Body of pancreas (tissue), 4 donors: Measurements from ENCODE around the gene COL24A1. TPM values are rescaled to one million over a fixed set of nuclear protein-coding genes. Genes with fewer than 3 reads are reported as not detected.
"Not testable (repeated sequence)": the region's sequence is repeated elsewhere in the genome, so short reads cannot be mapped to it uniquely, and the experiment has no call there.

Experiments used
- ATAC-seq: fragments of 150-250 bp; one replicate; pipeline ENCODE4 v1.9.1; 2016
- DNase-seq, 4 donors: peaks; one replicate each; pipeline ENCODE4 v3.0.0-alpha.2; 2019
- H3K27ac ChIP-seq, 4 donors: fragments of 200-600 bp; sonication (generic); 1 replicate in 3 of 4; 2 replicates in 1 of 4; pipeline versions ENCODE4 v1.5.1 to v1.6.1; 2016 to 2019; ENCODE audit warnings: mild to moderate bottlenecking in 1 of 4, mixed read lengths in 1 of 4, moderate library complexity in 1 of 4
- H3K27me3 ChIP-seq, 2 donors: fragments of 200-600 bp; sonication (generic); one replicate each; pipeline ENCODE4 v1.6.0; 2016; ENCODE audit warnings: mild to moderate bottlenecking in 1 of 2
- H3K36me3 ChIP-seq, 2 donors: fragments of 200-600 bp; sonication (generic); replicated peaks in 1 of 2; 2 replicates each; pipeline ENCODE4 v1.5.1; 2016; ENCODE audit warnings: low read depth in 2 of 2; ENCODE audit not compliant: insufficient read depth in 1 of 2
- H3K4me1 ChIP-seq: fragments of 200-600 bp; sonication (generic); one replicate; pipeline ENCODE4 v1.6.0; 2016
- H3K4me3 ChIP-seq, 2 donors: fragments of 200-600 bp; sonication (generic); 1 replicate in 1 of 2; 2 replicates in 1 of 2; pipeline ENCODE4 v1.5.1; 2016 to 2019
- H3K9me3 ChIP-seq, 3 donors: fragments of 200-600 bp; sonication (generic); 1 replicate in 2 of 3; 2 replicates in 1 of 3; pipeline ENCODE4 v1.5.1; 2016
- CTCF ChIP-seq, 7 experiments: fragments of 450-650 bp in 4 of 7; fragments of 200-600 bp in 3 of 7; sonication (generic) in 3 of 7; IDR thresholded peaks; one replicate each; pipeline ENCODE4 v1.5.1; 2016 to 2019; ENCODE audit warnings: antibody characterized with exemption in 7 of 7
- POLR2A ChIP-seq, 3 donors: fragments of 450-650 bp; IDR thresholded peaks; one replicate each; pipeline ENCODE4 v1.6.1; 2016; ENCODE audit warnings: antibody characterized with exemption in 3 of 3, mild to moderate bottlenecking in 2 of 3
- WGBS, 2 donors: methylation state at CpG; one replicate each; pipeline ENCODE4 v1.1.5; 2017; 5-methylcytosine and 5-hydroxymethylcytosine counted together
- intact Hi-C: fragments of 100-400 bp; cut with DNase I; formaldehyde crosslinking; loops from one replicate; pipeline ENCODE4 v1.15.1; 2023
- total RNA-seq, 2 donors: library from RNA; depleted of rRNA; stranded (reverse); fragments of >200 nt; gene quantifications; one replicate each; pipeline ENCODE4 v1.1.0, GENCODE V29; 2016

COL24A1 gene
- total RNA-seq, 2 donors from 2014 or later: under 0.01 TPM; not detected in 1

GRCh38 chr1:86137436-86137835 is 19.1 kb downstream of the COL24A1 start:
- Histone ChIP-seq H3K27me3 (no peaks in the 10 kb centered on the region), H3K9me3 (no peaks in the 10 kb centered on the region), H3K4me3 (no peak overlapping the region), H3K36me3 (no peaks in the 10 kb centered on the region), H3K4me1 (no peaks in the 10 kb centered on the region), H3K27ac (no peak overlapping the region)
- intact Hi-C loops: no loop called here
- TF ChIP-seq CTCF (IDR thresholded peaks at IDR 0.05): no peak
- TF ChIP-seq POLR2A (IDR thresholded peaks at IDR 0.05): no peak
- DNase-seq (no peak), ATAC-seq (no peak)
- 21 to 26% methylated on average over 1 of the region's 1 CpG for WGBS, 2 donors

GRCh38 chr1:86119214-86119764 is 37.3 kb downstream of the COL24A1 start:
- intact Hi-C loops: no loop called here
- 63 to 80% methylated on average over 3 of the region's 3 CpGs for WGBS, 2 donors
- no peak for ATAC-seq

GRCh38 chr1:86114816-86115400 is 41.7 kb downstream of the COL24A1 start:
- intact Hi-C loops: no loop called here
- WGBS, 2 donors: 45 to 47% methylated on average over 4 of the region's 4 CpGs

More at GRCh38 chr1:86119214-86119764, 37.3 kb downstream of the COL24A1 start:
- Histone ChIP-seq H3K36me3 (no peaks in the 10 kb centered on the region), H3K27me3 (no peaks in the 10 kb centered on the region), H3K4me3 (no peak overlapping the region), H3K9me3 (no peaks in the 10 kb centered on the region), H3K4me1 (no peaks in the 10 kb centered on the region), H3K27ac (no peak overlapping the region)
- TF ChIP-seq POLR2A (IDR thresholded peaks at IDR 0.05) (no peak), CTCF (IDR thresholded peaks at IDR 0.05) (no peak)
- DNase-seq: no peak

GRCh38 chr1:86114236-86114635 is 42.3 kb downstream of the COL24A1 start:
- Histone ChIP-seq H3K4me3 (no peak overlapping the region), H3K4me1 (no peaks in the 10 kb centered on the region), H3K36me3 (no peaks in the 10 kb centered on the region), H3K27me3 (no peaks in the 10 kb centered on the region), H3K27ac (no peak overlapping the region), H3K9me3 (no peaks in the 10 kb centered on the region)
- intact Hi-C loops: no loop called here
- ATAC-seq (no peak), DNase-seq (no peak)
- TF ChIP-seq POLR2A (IDR thresholded peaks at IDR 0.05) (no peak), CTCF (IDR thresholded peaks at IDR 0.05) (no peak)
- WGBS, 2 donors: 58 to 62% methylated on average over 2 of the region's 2 CpGs

More at GRCh38 chr1:86114816-86115400, 41.7 kb downstream of the COL24A1 start:
- DNase-seq (no peak), ATAC-seq (no peak)
- Histone ChIP-seq H3K36me3 (no peaks in the 10 kb centered on the region), H3K4me1 (no peaks in the 10 kb centered on the region), H3K27ac (no peak overlapping the region), H3K4me3 (no peak overlapping the region), H3K27me3 (no peaks in the 10 kb centered on the region), H3K9me3 (no peaks in the 10 kb centered on the region)
- TF ChIP-seq POLR2A (IDR thresholded peaks at IDR 0.05) (no peak), CTCF (IDR thresholded peaks at IDR 0.05) (no peak)

GRCh38 chr1:86111590-86111989 is 45.0 kb downstream of the COL24A1 start:
- H3K27me3 ChIP-seq, H3K4me3 ChIP-seq, H3K4me1 ChIP-seq, DNase-seq, H3K9me3 ChIP-seq, ATAC-seq, H3K36me3 ChIP-seq, H3K27ac ChIP-seq, intact Hi-C loops: not testable (repeated sequence)
- WGBS, 2 donors: 65 to 68% methylated on average over 7 to 12 of the region's 12 CpGs
